ENCODE results near the gene NDUFC2. TPM values are rescaled to one million over a fixed set of nuclear protein-coding genes. Genes with fewer than 3 reads are reported as not detected.

The NDUFC2 gene
- polyA plus RNA-seq, 1 donor from 2014 or later, result 269 TPM

DNA sequence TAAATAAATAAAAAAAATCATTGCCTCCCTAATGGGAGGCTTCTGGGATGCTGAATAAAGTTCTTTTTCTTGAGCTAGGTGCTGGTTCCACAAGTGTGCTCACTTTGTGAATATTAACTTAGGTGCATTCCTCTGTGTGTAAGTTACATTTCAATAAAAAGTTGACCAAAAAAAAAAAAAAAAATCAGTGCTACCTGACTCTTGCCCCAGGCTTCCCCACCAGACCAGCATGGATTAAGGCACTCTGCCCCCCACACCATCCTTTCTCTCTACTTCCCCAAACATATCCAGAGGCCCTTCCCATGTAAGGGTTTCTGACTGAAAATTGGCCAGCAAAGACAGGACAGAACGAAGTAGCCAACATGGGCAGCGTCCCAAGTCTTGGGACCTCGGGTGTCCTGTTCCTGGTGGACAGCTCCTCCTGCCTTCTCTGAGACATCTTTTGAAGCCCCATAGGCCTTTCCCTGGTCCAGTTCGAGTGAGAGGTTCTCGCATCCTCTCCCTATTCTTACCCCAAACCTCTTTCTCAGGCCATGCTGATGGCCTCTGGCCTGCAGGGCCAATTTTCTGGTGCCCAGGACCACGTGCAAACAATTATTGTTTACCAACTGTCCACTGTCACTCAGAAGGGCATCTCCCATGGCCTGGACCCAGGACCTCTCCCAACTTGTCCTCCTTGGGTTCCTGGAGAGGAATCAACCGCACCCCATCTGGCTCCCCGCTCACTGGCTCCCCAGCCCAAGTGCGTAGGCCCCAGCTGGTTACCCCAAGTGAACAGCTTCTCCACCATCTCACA is 41.6 kb downstream of the NDUFC2 start:
- Histone ChIP-seq H4K20me1 (ENCODE audit: insufficient read depth) (no peaks in the 10 kb centered on the region), H3K9me2 (ENCODE audit: insufficient read depth, low read length) (no peaks in the 10 kb centered on the region), H3K27ac (ENCODE audit: low read length) (no peak overlapping the region), H3K4me2 (ENCODE audit: low read length) (no peak overlapping the region), H3F3A (ENCODE audit: insufficient read depth, low read length, poor library complexity, severe bottlenecking) (no peaks in the 10 kb centered on the region), H3K4me3 (ENCODE audit: low read length) (no peak overlapping the region), H3K79me2 (replicated peaks; ENCODE audit: insufficient read depth, low read length) (no peaks in the 10 kb centered on the region), H3K27me3 (ENCODE audit: insufficient read depth, low read depth, low read length) (no peaks in the 10 kb centered on the region), H3K36me3 (ENCODE audit: insufficient read depth, low read length) (no peaks in the 10 kb centered on the region), H3K9me3 (ENCODE audit: low read length) (no peaks in the 10 kb centered on the region), H3K9ac (ENCODE audit: low read length) (no peak overlapping the region), H2AFZ (ENCODE audit: low read depth, low read length) (no peak overlapping the region)
- TF ChIP-seq SMC3 (conservative IDR thresholded peaks at IDR 0.05; ENCODE audit: poor library complexity) (no peak), POLR2AphosphoS5 (IDR thresholded peaks at IDR 0.05) (no peak)

DNA sequence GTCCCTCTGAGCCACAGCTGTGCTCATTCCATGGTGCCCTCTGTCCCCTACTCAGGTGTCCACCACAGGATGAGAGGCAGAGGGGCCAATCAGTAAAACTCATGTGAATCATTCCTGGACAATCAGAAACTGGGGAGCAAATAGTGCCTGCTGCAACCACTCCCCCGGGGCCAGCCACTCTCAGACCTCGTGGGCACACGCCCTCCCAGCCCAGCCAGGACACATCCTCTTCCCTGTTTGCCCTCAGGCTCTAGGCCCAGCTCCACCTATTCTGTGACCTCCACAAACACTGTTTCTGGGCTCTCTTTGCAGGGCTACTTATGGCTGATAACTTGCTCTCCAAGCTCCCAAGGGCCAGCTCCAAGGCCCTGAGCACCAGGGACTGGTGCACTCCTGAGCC is 42.6 kb downstream of the NDUFC2 start:
- Histone ChIP-seq H3K79me2 (replicated peaks; ENCODE audit: insufficient read depth, low read length) (no peaks in the 10 kb centered on the region), H3K27ac (ENCODE audit: low read length) (no peak overlapping the region), H3K27me3 (ENCODE audit: insufficient read depth, low read depth, low read length) (no peaks in the 10 kb centered on the region), H3K36me3 (ENCODE audit: insufficient read depth, low read length) (no peaks in the 10 kb centered on the region), H3K4me3 (ENCODE audit: low read length) (no peak overlapping the region), H2AFZ (ENCODE audit: low read depth, low read length) (no peak overlapping the region), H3K4me2 (ENCODE audit: low read length) (no peak overlapping the region), H3K9me2 (ENCODE audit: insufficient read depth, low read length) (no peaks in the 10 kb centered on the region), H3K9me3 (ENCODE audit: low read length) (no peaks in the 10 kb centered on the region), H3F3A (ENCODE audit: insufficient read depth, low read length, poor library complexity, severe bottlenecking) (no peaks in the 10 kb centered on the region), H3K9ac (ENCODE audit: low read length) (no peak overlapping the region), H4K20me1 (ENCODE audit: insufficient read depth) (no peaks in the 10 kb centered on the region)
- TF ChIP-seq SMC3 (conservative IDR thresholded peaks at IDR 0.05; ENCODE audit: poor library complexity) (no peak), EZH2 (IDR thresholded peaks at IDR 0.05; ENCODE audit: borderline replicate concordance, insufficient read depth, low read length, poor library complexity, severe bottlenecking) (no peak), POLR2AphosphoS5 (IDR thresholded peaks at IDR 0.05) (no peak), RAD21 (conservative IDR thresholded peaks at IDR 0.05) (no peak)

- no peak overlapping the region for H3K4me2 ChIP-seq (ENCODE audit: low read length)
Measured at GRCh38 chr11:78036313-78036712, 43.3 kb downstream of the NDUFC2 start.

More at GRCh38 chr11:78036313-78036712, 43.3 kb downstream of the NDUFC2 start:
- H4K20me1 ChIP-seq (ENCODE audit: insufficient read depth), result no peaks in the 10 kb centered on the region
- H3K9me2 ChIP-seq (ENCODE audit: insufficient read depth, low read length), result no peaks in the 10 kb centered on the region
- H3K9ac ChIP-seq (ENCODE audit: low read length), result no peak overlapping the region
- H2AFZ ChIP-seq (ENCODE audit: low read depth, low read length), result no peak overlapping the region
- H3K27ac ChIP-seq (ENCODE audit: low read length), result no peak overlapping the region
- no peaks in the 10 kb centered on the region for H3K27me3 ChIP-seq (ENCODE audit: insufficient read depth, low read depth, low read length)
- no peaks in the 10 kb centered on the region for H3K9me3 ChIP-seq (ENCODE audit: low read length)
- TF ChIP-seq REST (IDR thresholded peaks at IDR 0.05; ENCODE audit: borderline replicate concordance) (no peak), EZH2 (IDR thresholded peaks at IDR 0.05; ENCODE audit: borderline replicate concordance, insufficient read depth, low read length, poor library complexity, severe bottlenecking) (no peak), SMC3 (conservative IDR thresholded peaks at IDR 0.05; ENCODE audit: poor library complexity) (no peak), TAF1 (IDR thresholded peaks at IDR 0.05; ENCODE audit: low read depth) (no peak), MXI1 (conservative IDR thresholded peaks at IDR 0.05; ENCODE audit: poor library complexity, severe bottlenecking) (no peak), POLR2AphosphoS5 (IDR thresholded peaks at IDR 0.05) (no peak), EP300 (conservative IDR thresholded peaks at IDR 0.05; ENCODE audit: poor library complexity, severe bottlenecking) (no peak), CTCF (IDR thresholded peaks at IDR 0.05; ENCODE audit: poor library complexity, severe bottlenecking) (no peak), RAD21 (conservative IDR thresholded peaks at IDR 0.05) (no peak)
- H3K79me2 ChIP-seq (replicated peaks; ENCODE audit: insufficient read depth, low read length), result no peaks in the 10 kb centered on the region
- H3K36me3 ChIP-seq (ENCODE audit: insufficient read depth, low read length), result no peaks in the 10 kb centered on the region
- no peaks in the 10 kb centered on the region for H3F3A ChIP-seq (ENCODE audit: insufficient read depth, low read length, poor library complexity, severe bottlenecking)
- no peak overlapping the region for H3K4me3 ChIP-seq (ENCODE audit: low read length)
